Right atrium auricular region (tissue), 2 donors: ENCODE results near the gene RBMS1. TPM values are rescaled to one million over a fixed set of nuclear protein-coding genes. Genes with fewer than 3 reads are reported as not detected.

Experiments used
- DNase-seq: peaks from one replicate; pipeline ENCODE4 v3.0.0-alpha.2; 2019; ENCODE audit warnings: low spot score
- H3K27ac ChIP-seq, 2 donors: fragments of 200-600 bp; sonication (generic); 1 replicate in 1 of 2; 2 replicates in 1 of 2; pipeline ENCODE4 v1.5.1; 2016 to 2019
- H3K27me3 ChIP-seq, 2 donors: fragments of 200-600 bp; sonication (generic); one replicate each; pipeline versions ENCODE4 v1.5.1 to v1.6.0; 2017 to 2019
- H3K36me3 ChIP-seq: fragments of 200-600 bp; sonication (generic); one replicate; pipeline ENCODE4 v1.5.1; 2016
- H3K4me1 ChIP-seq, 2 donors: fragments of 200-600 bp; sonication (generic); one replicate each; pipeline versions ENCODE4 v1.5.1 to v1.6.0; 2017 to 2019
- H3K4me3 ChIP-seq, 2 donors: fragments of 200-600 bp; sonication (generic); 1 replicate in 1 of 2; 2 replicates in 1 of 2; pipeline ENCODE4 v1.5.1; 2017 to 2019; ENCODE audit warnings: mild to moderate bottlenecking in 1 of 2, moderate library complexity in 1 of 2
- H3K9me3 ChIP-seq, 2 donors: fragments of 200-600 bp; sonication (generic); one replicate each; pipeline ENCODE4 v1.5.1; 2019
- CTCF ChIP-seq, 2 donors: fragments of 200-600 bp; sonication (generic); IDR thresholded peaks; one replicate each; pipeline ENCODE4 v1.5.1; 2019; ENCODE audit warnings: antibody characterized with exemption in 2 of 2
- total RNA-seq, 2 donors: library from RNA; depleted of rRNA; stranded (reverse); fragments of >200 nt; gene quantifications; one replicate each; pipeline ENCODE4 v1.1.0, GENCODE V29; 2016

The RBMS1 gene
- total RNA-seq, 2 donors from 2014 or later, result 52.3 to 57.0 TPM

GRCh38 chr2:160355080-160355479, 138.5 kb downstream of the RBMS1 start:
- Histone ChIP-seq H3K27me3 (no peaks in the 10 kb centered on the region), H3K27ac (no peak overlapping the region), H3K9me3 (no peaks in the 10 kb centered on the region), H3K4me3 (no peak overlapping the region), H3K4me1 (peaks cover 0 to 54% of the 10 kb centered on the region in 2 donors), H3K36me3 (no peaks in the 10 kb centered on the region)
- DNase-seq, result no peak
- TF ChIP-seq CTCF (IDR thresholded peaks at IDR 0.05), result no peak

GRCh38 chr2:160354677-160355076, 138.9 kb downstream of the RBMS1 start:
- no peak overlapping the region for H3K27ac ChIP-seq
- H3K36me3 ChIP-seq, result peaks cover 2% of the 10 kb centered on the region
- peaks cover 0 to 55% of the 10 kb centered on the region in 2 donors for H3K4me1 ChIP-seq
- DNase-seq, result no peak
- H3K9me3 ChIP-seq, result no peaks in the 10 kb centered on the region
- H3K4me3 ChIP-seq, result no peak overlapping the region
- no peak for TF ChIP-seq CTCF (IDR thresholded peaks at IDR 0.05)
- H3K27me3 ChIP-seq, result no peaks in the 10 kb centered on the region

- Histone ChIP-seq H3K4me3 (no peak overlapping the region), H3K27ac (no peak overlapping the region), H3K9me3 (no peaks in the 10 kb centered on the region), H3K36me3 (peaks cover 3% of the 10 kb centered on the region), H3K4me1 (peaks cover 0 to 64% of the 10 kb centered on the region in 2 donors), H3K27me3 (no peaks in the 10 kb centered on the region)
- no peak for DNase-seq
- TF ChIP-seq CTCF (IDR thresholded peaks at IDR 0.05), result no peak
These were observed 139.8 kb downstream of the RBMS1 start for GRCh38 chr2:160353813-160354212.

DNA sequence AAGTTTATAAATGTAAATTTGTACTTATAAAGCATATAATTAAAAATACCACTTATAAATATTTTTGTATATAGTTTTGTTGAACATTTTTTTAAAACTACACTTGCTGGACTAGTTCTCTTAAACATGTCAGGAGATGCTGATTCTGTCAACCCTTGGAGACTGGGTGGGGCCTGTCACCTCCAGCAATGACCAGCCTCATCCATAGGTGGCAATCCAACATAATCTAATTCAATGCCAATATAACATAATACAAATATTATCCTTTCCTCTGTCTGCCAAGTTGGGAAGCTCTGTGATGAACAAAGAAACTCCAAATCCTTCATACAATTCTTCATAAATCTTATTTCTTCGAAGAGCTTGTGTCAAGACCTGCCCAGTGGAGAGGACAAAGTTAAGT, 140.4 kb downstream of the RBMS1 start:
- DNase-seq, result no peak
- H3K27me3 ChIP-seq, result no peaks in the 10 kb centered on the region
- no peak overlapping the region for H3K27ac ChIP-seq
- no peak overlapping the region for H3K4me3 ChIP-seq
- no peaks in the 10 kb centered on the region for H3K9me3 ChIP-seq
- TF ChIP-seq CTCF (IDR thresholded peaks at IDR 0.05), result peak in 1 of 2 donors; percentile 21
- H3K36me3 ChIP-seq, result peaks cover 3% of the 10 kb centered on the region
- peaks cover 0 to 70% of the 10 kb centered on the region in 2 donors for H3K4me1 ChIP-seq

- DNase-seq, result no peak
- H3K36me3 ChIP-seq, result peaks cover 3% of the 10 kb centered on the region
- TF ChIP-seq CTCF (IDR thresholded peaks at IDR 0.05), result no peak
- no peaks in the 10 kb centered on the region for H3K27me3 ChIP-seq
- peaks cover 0 to 72% of the 10 kb centered on the region in 2 donors for H3K4me1 ChIP-seq
- H3K4me3 ChIP-seq, result no peak overlapping the region
- no peaks in the 10 kb centered on the region for H3K9me3 ChIP-seq
- H3K27ac ChIP-seq, result no peak overlapping the region
These were observed 141.1 kb downstream of the RBMS1 start for GRCh38 chr2:160352500-160352899.

GRCh38 chr2:160351956-160352355, 141.7 kb downstream of the RBMS1 start:
- peaks cover 0 to 68% of the 10 kb centered on the region in 2 donors for H3K4me1 ChIP-seq
- H3K27me3 ChIP-seq, result no peaks in the 10 kb centered on the region
- H3K9me3 ChIP-seq, result no peaks in the 10 kb centered on the region
- no peak overlapping the region for H3K4me3 ChIP-seq
- no peak for DNase-seq
- TF ChIP-seq CTCF (IDR thresholded peaks at IDR 0.05), result no peak
- peaks cover 3% of the 10 kb centered on the region for H3K36me3 ChIP-seq
- no peak overlapping the region for H3K27ac ChIP-seq
